ENCODE measurements around the gene TULP4.

TULP4 gene

DNA sequence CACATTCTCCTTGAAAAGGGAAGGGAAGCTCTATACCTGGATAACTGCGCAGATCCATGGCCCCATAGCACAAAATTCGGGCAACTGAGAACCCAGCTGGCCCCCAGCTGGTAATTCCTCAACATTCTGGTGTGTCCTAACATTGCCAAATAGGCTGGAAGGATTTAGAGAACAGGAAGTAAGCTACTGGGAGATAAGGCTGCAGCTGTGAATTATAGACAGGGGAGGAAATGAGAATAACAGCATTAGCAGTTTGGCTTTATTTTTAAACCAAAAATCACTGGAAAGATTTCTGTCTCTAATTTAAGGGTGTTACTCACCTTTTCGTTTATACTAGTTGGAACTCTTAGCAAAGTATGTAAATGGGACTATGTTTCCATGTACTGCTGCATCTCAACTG is 97.2 kb downstream of the TULP4 start:
- Mint-ChIP-seq H3K4me1 (ENCODE audit: low read depth) (peaks cover 6% of the 10 kb centered on the region), H3K36me3 (ENCODE audit: low read depth) (no peaks in the 10 kb centered on the region), H3K4me3 (no peak overlapping the region), H3K27ac (no peak overlapping the region), H3K27me3 (ENCODE audit: low read depth) (no peaks in the 10 kb centered on the region), H3K9me3 (no peaks in the 10 kb centered on the region)
- DNase-seq (ENCODE audit: low spot score), result no peak

DNA sequence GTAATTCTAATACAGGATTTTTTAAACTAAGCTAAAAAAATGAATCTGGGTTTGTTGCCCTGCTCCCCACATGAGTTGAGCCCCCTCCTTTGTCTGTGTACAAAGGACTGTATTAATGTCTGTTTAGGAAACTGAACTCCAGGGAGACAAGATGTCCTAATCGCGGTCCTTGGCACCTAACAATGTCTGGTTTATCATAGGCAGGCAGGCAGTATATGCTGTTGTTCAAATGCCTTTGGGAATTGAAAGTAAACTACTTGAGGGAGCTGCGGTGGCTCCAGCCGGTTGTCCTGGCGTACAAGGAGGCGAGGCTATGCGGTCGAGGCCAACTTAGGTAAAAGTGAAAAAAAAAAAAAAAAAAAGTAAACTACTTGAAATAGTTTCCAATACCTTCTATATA is 98.5 kb downstream of the TULP4 start:
- Mint-ChIP-seq H3K27ac (no peak overlapping the region), H3K4me1 (ENCODE audit: low read depth) (peaks cover 6% of the 10 kb centered on the region), H3K4me3 (no peak overlapping the region), H3K27me3 (ENCODE audit: low read depth) (no peaks in the 10 kb centered on the region), H3K36me3 (ENCODE audit: low read depth) (no peaks in the 10 kb centered on the region), H3K9me3 (no peaks in the 10 kb centered on the region)
- DNase-seq (ENCODE audit: low spot score), result no peak

DNA sequence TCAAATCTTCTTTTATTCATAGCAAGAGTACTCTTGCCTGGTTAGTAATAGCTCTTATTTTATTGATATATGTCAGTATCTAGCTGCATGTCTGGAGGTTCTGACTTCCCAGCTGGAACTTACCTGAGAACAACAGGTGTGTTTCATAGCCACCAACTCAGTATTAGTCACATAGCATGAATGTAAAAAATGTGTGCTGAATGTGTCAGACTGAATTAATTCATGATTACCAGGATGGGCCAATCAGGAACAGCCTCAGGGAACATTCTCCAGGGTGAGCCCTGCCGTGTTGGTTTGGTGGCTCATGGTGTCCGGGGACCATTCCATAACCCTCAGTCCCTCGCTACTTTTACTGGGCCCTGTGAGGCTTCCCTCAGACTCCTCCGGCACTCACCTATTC is 99.7 kb downstream of the TULP4 start:
- Mint-ChIP-seq H3K36me3 (ENCODE audit: low read depth) (no peaks in the 10 kb centered on the region), H3K4me3 (no peak overlapping the region), H3K4me1 (ENCODE audit: low read depth) (peaks cover 6% of the 10 kb centered on the region), H3K9me3 (no peaks in the 10 kb centered on the region), H3K27ac (no peak overlapping the region), H3K27me3 (ENCODE audit: low read depth) (no peaks in the 10 kb centered on the region)
- DNase-seq (ENCODE audit: low spot score), result no peak

DNA sequence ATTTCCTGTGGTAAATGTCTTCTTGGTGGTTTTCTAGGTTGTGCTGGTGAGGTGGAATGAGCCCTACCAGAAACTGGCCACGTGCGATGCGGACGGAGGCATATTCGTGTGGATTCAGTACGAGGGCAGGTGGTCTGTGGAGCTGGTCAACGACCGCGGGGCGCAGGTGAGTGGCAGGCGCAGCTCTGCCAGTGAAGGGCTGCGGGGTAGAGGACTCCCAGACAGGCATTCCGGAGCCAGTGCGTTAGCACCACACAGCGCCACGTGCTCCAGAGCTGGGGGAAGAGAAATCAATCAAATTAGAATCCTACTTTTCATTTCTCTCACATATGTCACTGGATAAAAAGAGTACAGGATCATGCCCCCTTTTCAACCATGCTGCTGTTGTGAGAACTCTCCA is 100.8 kb downstream of the TULP4 start:
- Mint-ChIP-seq H3K27me3 (ENCODE audit: low read depth) (no peaks in the 10 kb centered on the region), H3K9me3 (no peaks in the 10 kb centered on the region)

DNA sequence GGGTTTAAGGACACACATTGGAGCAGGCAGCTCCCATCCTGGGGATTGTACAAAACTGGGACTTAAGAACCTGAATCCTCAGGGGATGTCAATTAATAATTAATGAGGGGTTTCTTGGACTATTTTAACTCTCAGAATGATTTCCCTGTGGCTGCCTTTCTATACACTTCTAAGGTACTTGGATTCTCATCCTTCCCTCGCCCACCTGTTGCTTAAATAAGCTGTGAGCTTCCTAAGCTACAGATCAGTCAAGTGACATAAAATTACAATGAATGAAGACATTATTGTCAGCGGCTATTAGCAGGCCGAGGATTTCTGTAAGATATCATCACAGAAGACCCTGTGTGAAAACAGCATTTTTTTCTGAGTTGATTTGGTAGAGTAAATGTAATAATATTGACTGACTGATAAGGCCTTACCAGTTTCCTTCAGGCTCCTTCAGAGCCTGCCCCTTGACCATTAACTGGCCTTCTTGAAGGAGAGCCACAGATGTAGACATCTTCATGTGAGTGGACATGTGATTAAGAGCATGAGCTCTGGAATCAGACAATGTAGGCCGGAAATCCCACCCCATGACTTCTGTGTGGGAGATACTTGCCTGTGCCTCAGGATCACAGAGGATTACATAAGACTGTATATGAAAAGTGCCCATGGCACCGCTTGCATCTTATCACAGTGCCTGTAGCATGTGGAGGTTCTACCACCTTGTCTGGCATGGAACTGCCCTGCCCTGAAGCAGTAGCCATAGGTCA is 101.7 kb downstream of the TULP4 start:
- Mint-ChIP-seq H3K27me3 (ENCODE audit: low read depth) (no peaks in the 10 kb centered on the region), H3K4me1 (ENCODE audit: low read depth) (peaks cover 6% of the 10 kb centered on the region), H3K4me3 (no peak overlapping the region), H3K27ac (no peak overlapping the region), H3K36me3 (ENCODE audit: low read depth) (no peaks in the 10 kb centered on the region), H3K9me3 (no peaks in the 10 kb centered on the region)
- no peak for DNase-seq (ENCODE audit: low spot score)

More for the DNA sequence above, 100.8 kb downstream of the TULP4 start:
- Mint-ChIP-seq H3K4me3 (no peak overlapping the region), H3K36me3 (ENCODE audit: low read depth) (no peaks in the 10 kb centered on the region), H3K27ac (no peak overlapping the region), H3K4me1 (ENCODE audit: low read depth) (peaks cover 6% of the 10 kb centered on the region)
- DNase-seq (ENCODE audit: low spot score), result no peak

DNA sequence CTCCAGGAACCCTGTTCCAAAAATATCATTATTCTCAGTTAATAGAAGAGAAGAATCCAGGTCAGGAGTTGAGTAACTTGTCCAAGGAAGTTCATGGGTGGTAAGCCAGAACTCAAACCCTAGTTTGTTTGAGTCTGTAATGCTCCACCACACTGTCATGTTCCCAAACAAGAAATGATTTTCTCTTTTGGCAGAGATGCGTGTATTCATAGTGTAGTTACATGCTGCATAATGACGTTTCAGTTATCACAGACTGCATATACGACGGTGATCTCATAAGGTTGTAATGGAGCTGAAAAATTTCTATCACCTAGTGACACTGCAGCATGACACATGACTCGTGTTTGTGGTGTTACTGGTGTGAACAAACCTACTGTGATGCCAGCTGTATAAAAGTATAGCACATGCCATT is 102.6 kb downstream of the TULP4 start:
- Mint-ChIP-seq H3K9me3 (peaks cover 6% of the 10 kb centered on the region), H3K4me1 (ENCODE audit: low read depth) (peaks cover 1% of the 10 kb centered on the region), H3K27ac (no peak overlapping the region), H3K36me3 (ENCODE audit: low read depth) (no peaks in the 10 kb centered on the region), H3K4me3 (no peak overlapping the region), H3K27me3 (ENCODE audit: low read depth) (no peaks in the 10 kb centered on the region)
- DNase-seq (ENCODE audit: low spot score), result no peak

DNA sequence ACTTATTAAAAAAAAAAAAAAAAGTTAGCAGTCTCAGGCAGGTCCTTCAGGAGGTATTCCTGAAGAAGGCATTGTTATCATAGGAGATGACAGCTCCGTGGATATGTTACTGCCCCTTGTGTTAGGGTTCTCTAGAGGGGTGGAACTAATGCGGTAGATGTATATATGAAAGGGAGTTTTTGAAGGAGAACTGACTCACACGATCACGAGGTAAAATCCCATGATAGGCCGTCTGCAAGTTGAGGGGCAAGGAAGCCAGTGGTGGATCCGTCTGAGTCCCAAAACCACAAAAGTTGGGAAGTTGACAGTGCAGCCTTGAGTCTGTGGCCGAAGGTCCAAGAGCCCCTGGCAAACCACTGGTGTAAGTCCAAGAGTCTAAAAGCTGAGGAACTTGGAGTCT is 103.4 kb downstream of the TULP4 start:
- no peak for DNase-seq (ENCODE audit: low spot score)
- Mint-ChIP-seq H3K9me3 (peaks cover 6% of the 10 kb centered on the region), H3K36me3 (ENCODE audit: low read depth) (no peaks in the 10 kb centered on the region), H3K27me3 (ENCODE audit: low read depth) (no peaks in the 10 kb centered on the region), H3K27ac (no peak overlapping the region), H3K4me3 (no peak overlapping the region), H3K4me1 (ENCODE audit: low read depth) (no peaks in the 10 kb centered on the region)

DNA sequence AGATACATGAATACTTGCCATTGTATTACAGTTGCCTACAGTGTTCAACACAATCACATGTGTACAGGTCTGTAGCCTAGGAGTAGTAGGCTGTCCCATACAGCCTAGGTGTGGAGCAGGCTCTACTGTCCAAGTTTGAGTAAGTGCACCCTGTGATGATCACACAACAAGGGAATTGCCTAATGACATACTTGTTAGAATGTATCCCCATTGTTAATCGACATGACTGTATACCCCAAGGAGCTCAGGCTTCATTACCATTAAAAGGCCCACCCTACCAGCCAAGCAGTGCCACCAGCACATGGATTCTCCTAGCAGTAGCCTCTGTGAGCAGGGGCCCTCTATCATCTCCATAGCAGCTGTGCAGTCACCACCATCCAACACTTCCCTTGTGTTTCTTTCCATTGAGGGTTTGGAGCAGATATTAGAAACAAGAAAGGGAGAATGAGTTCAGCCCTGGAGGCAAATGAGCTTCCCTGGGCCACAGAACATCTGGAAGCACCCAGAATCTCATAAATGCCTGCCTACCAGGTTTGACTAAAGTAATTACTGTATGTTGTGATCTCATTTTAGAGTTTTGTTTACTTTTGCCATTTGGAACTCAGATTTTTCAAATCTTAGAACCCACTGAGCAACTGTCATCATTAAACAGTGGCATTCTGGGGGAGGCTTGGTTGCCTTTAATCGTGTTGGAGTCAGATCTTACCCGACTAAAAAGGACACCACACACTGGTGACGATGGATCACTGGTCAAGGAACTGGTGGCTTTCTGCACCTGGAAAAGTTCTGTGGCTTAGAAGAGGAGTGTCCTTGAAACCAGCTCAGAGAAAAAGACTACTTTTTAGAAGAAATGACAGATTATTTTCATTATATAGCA is 104.9 kb downstream of the TULP4 start:
- Mint-ChIP-seq H3K4me3 (no peak overlapping the region), H3K4me1 (ENCODE audit: low read depth) (no peaks in the 10 kb centered on the region), H3K27me3 (ENCODE audit: low read depth) (no peaks in the 10 kb centered on the region), H3K36me3 (ENCODE audit: low read depth) (no peaks in the 10 kb centered on the region), H3K27ac (no peak overlapping the region), H3K9me3 (peaks cover 6% of the 10 kb centered on the region)
- no peak for DNase-seq (ENCODE audit: low spot score)

DNA sequence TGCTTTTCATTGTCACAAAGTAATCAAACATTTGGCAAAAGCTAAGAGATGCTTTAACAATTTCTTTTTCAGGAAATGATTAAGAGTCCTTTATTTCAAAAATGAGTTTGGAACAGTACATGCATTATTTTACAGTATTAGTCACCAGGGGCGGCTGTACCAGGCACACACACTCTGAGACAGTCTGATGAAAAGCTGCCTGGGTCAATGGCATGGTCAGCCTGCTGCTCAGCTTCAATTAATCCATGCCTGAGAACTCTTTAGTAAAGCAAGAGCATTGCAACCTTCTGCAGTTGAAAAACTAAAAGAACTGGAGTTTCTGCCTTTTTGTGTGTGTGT is 105.5 kb downstream of the TULP4 start:
- Mint-ChIP-seq H3K4me3 (no peak overlapping the region), H3K9me3 (peaks cover 6% of the 10 kb centered on the region), H3K27ac (no peak overlapping the region), H3K4me1 (ENCODE audit: low read depth) (no peaks in the 10 kb centered on the region), H3K36me3 (ENCODE audit: low read depth) (no peaks in the 10 kb centered on the region), H3K27me3 (ENCODE audit: low read depth) (no peaks in the 10 kb centered on the region)
- DNase-seq (ENCODE audit: low spot score), result no peak

DNA sequence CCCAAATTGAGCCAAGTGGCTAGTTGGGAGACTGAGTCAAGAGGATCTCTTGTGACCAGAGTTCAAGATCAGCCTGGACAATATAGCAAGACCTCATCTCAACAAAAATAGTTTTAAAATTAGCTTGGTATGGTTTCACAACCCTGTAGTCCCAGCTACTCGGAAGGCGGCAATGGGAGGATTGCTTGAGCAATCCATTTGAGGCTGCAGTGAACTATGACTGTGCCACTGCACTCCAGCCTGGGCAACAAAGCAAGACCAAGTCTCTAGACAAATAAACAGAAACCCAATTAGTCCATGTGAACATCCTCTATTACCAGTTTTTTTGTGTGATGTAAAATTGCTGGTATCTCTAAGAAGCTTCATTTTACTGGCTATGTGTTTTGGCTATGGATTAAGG is 106.2 kb downstream of the TULP4 start:
- Mint-ChIP-seq H3K9me3 (peaks cover 6% of the 10 kb centered on the region), H3K4me1 (ENCODE audit: low read depth) (no peaks in the 10 kb centered on the region), H3K36me3 (ENCODE audit: low read depth) (no peaks in the 10 kb centered on the region), H3K27ac (no peak overlapping the region), H3K4me3 (no peak overlapping the region), H3K27me3 (ENCODE audit: low read depth) (no peaks in the 10 kb centered on the region)
- no peak for DNase-seq (ENCODE audit: low spot score)

DNA sequence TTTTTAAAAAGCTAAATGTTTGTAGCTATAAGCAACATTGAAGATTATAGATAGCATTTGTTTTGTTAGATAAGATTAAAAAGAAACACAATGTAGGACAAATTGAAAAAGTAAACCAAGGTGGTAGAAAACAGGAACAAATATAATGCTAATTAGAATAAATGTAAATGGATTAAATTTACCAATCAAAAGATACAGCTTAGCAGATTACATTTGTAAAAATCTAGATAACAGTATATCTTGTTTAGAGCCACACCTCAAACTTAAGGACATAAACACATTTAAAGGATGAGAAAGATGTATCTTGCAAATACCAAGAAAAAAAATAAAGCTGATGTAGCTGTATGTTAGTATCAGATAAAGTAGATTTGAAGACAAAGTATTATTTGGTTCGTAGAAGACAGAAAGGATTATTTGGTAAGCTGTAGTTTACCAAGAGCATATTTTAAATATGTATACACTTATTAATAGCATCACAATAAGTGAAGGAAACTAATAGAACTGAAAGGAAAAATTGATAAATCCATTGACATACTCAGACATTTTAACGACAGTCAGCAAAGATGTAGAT is 107.2 kb downstream of the TULP4 start:
- no peaks in the 10 kb centered on the region for H3K4me1 Mint-ChIP-seq (ENCODE audit: low read depth)
- peaks cover 6% of the 10 kb centered on the region for H3K9me3 Mint-ChIP-seq
- H3K36me3 Mint-ChIP-seq (ENCODE audit: low read depth), result no peaks in the 10 kb centered on the region
- DNase-seq (ENCODE audit: low spot score), result no peak
- no peak overlapping the region for H3K4me3 Mint-ChIP-seq
- H3K27me3 Mint-ChIP-seq (ENCODE audit: low read depth), result no peaks in the 10 kb centered on the region
- H3K27ac Mint-ChIP-seq, result no peak overlapping the region

DNA sequence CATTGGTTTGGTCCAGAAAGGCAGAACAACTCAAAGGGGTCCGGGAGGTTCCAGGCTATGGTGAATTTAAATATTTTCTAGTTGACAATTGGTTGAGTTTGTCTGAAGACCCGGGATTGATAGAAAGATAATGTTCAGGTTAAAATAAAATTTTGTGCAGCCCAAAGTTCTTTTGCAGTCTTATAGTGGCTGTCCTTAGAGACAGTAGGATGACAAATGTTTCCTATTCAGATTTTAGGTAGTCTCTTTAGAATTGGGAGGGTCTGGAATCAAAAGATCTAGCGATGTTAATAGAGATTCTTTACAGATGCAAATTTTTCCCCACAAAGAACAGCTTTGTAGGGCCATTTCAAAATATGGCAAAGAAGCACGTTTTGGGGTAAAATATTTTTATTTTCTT is 109.1 kb downstream of the TULP4 start:
- Mint-ChIP-seq H3K4me1 (ENCODE audit: low read depth) (no peaks in the 10 kb centered on the region), H3K9me3 (peaks cover 6% of the 10 kb centered on the region), H3K27ac (no peak overlapping the region), H3K4me3 (no peak overlapping the region), H3K27me3 (ENCODE audit: low read depth) (no peaks in the 10 kb centered on the region), H3K36me3 (ENCODE audit: low read depth) (no peaks in the 10 kb centered on the region)
- DNase-seq (ENCODE audit: low spot score), result no peak

DNA sequence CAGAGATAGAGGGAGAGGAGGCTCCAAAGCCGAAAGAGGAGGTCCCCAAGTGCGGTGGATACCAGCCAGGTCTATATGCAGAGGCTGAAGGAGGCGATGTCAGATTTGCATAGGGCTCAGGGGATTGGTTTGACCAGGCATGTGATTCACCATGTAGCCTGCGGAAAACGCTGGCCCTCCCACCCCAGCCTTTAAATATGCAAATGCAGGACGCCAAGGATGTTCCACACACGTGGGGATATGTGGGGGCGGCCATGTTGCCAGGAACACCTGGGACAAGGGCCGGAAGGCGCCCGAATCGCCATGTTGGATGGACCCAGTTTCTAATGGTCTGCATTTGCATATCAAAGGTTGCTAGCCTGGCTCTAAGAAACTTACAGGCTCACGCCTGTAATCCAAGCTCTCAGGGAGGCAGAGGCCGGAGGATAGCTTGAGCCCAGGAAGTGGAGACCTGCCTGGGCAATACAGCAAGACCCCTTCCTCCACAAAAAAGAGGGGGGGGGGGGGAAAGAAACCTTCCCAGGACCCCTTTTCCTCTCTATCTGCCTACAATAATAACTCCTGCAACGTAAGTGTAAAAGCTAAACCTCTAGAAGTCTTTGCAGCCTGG is 110.5 kb downstream of the TULP4 start:
- Mint-ChIP-seq H3K9me3 (peaks cover 6% of the 10 kb centered on the region), H3K27me3 (ENCODE audit: low read depth) (no peaks in the 10 kb centered on the region), H3K27ac (no peak overlapping the region), H3K36me3 (ENCODE audit: low read depth) (no peaks in the 10 kb centered on the region), H3K4me3 (no peak overlapping the region), H3K4me1 (ENCODE audit: low read depth) (no peaks in the 10 kb centered on the region)
- DNase-seq (ENCODE audit: low spot score), result no peak

DNA sequence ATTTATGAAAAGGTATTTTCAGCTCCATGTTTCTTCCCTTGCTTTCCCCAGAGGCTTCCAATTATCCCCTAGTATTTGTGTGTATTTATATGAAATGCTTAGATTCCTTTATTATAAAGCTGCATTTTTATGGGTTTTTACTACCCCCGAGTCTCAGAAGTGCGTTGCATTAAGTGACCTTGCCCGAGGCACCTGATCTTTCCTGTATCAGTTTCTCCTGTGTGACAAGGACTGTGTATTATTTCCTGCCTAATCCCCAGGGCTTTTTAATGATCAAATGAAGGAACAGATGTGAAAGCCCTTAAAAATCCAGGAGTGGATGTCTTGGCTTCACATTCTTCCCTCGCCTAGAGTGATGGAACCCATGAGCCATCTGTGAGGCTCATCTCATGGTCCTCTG is 118.8 kb downstream of the TULP4 start:
- Mint-ChIP-seq H3K4me3 (no peak overlapping the region), H3K36me3 (ENCODE audit: low read depth) (peaks cover 2% of the 10 kb centered on the region), H3K27me3 (ENCODE audit: low read depth) (no peaks in the 10 kb centered on the region), H3K9me3 (no peaks in the 10 kb centered on the region), H3K27ac (no peak overlapping the region), H3K4me1 (ENCODE audit: low read depth) (no peaks in the 10 kb centered on the region)
- DNase-seq (ENCODE audit: low spot score), result no peak
